OCI-LY7 (cell line): ENCODE data around the gene GLI3. TPM values are rescaled to one million over a fixed set of nuclear protein-coding genes. Genes with fewer than 3 reads are reported as not detected.

Experiments used
- BruUV-seq: library from RNA; stranded (reverse); fragments of 400-500 nt; replicated peaks from 2 replicates; lab custom pipeline; 2021; lab: Mats Ljungman, UMichigan
- CTCF ChIA-PET: fragments of 300-600 bp; sonication (Branson Sonifier 250); formaldehyde crosslinking; loops from one replicate; lab custom pipeline; 2022; ENCODE audit warnings: antibody characterized with exemption; ENCODE audit not compliant: unreplicated experiment; lab: Charles Lee
- POLR2A ChIA-PET: fragments of 300-600 bp; sonication (Branson Sonifier 250); formaldehyde crosslinking; loops from one replicate; lab custom pipeline; 2022; ENCODE audit warnings: antibody characterized with exemption; lab: Charles Lee
- DNase-seq: peaks from one replicate; pipeline ENCODE4 v3.0.0-alpha.2; 2015; ENCODE audit warnings: low spot score
- H2AFZ ChIP-seq: fragments of 200-600 bp; sonication (generic), shearing (Covaris generic); 2 replicates; pipeline ENCODE4 v1.6.1; 2014; ENCODE audit warnings: mild to moderate bottlenecking, antibody characterized with exemption, low read length, moderate library complexity
- H3K27ac ChIP-seq: fragments of 200-600 bp; sonication (generic); 2 replicates; pipeline ENCODE4 v1.5.1; 2014; ENCODE audit warnings: mixed run types, low read depth, mild to moderate bottlenecking, moderate library complexity, low read length, inconsistent platforms; ENCODE audit not compliant: poor library complexity, severe bottlenecking
- H3K36me3 ChIP-seq: fragments of 200-600 bp; sonication (generic); 2 replicates; pipeline ENCODE4 v1.6.1; 2014; ENCODE audit warnings: mild to moderate bottlenecking, antibody characterized with exemption, low read length, moderate library complexity, mixed read lengths; ENCODE audit not compliant: insufficient read depth
- H3K4me1 ChIP-seq: fragments of 200-600 bp; sonication (generic); 2 replicates; pipeline ENCODE4 v1.5.1; 2014; ENCODE audit warnings: mild to moderate bottlenecking, low read length; ENCODE audit not compliant: insufficient read depth, poor library complexity, severe bottlenecking
- H3K4me2 ChIP-seq: fragments of 200-600 bp; sonication (generic); 2 replicates; pipeline ENCODE4 v1.6.1; 2014; ENCODE audit warnings: mild to moderate bottlenecking, low read length
- H3K4me3 ChIP-seq: fragments of 200-600 bp; sonication (generic); 2 replicates; pipeline ENCODE4 v1.5.1; 2014; ENCODE audit warnings: mild to moderate bottlenecking, low read depth, low read length; ENCODE audit not compliant: poor library complexity, severe bottlenecking
- H3K79me2 ChIP-seq: fragments of 200-600 bp; sonication (generic); 2 replicates; pipeline ENCODE4 v1.6.1; 2016; ENCODE audit warnings: low read depth, mild to moderate bottlenecking, low read length, moderate library complexity, mixed read lengths; ENCODE audit not compliant: insufficient read depth
- H3K9me2 ChIP-seq: fragments of 200-600 bp; sonication (generic); 2 replicates; pipeline ENCODE4 v1.6.1; 2016; ENCODE audit warnings: mild to moderate bottlenecking, low read length, mixed read lengths; ENCODE audit not compliant: insufficient read depth
- H3K9me3 ChIP-seq: fragments of 200-600 bp; sonication (generic); 2 replicates; pipeline ENCODE4 v1.6.1; 2014; ENCODE audit warnings: mild to moderate bottlenecking, mixed run types, low read length, mixed read lengths
- H4K20me1 ChIP-seq: fragments of 200-600 bp; sonication (generic); 2 replicates; pipeline ENCODE4 v1.6.1; 2014; ENCODE audit warnings: mild to moderate bottlenecking, antibody characterized with exemption, low read length, moderate library complexity, mixed read lengths; ENCODE audit not compliant: insufficient read depth
- CTCF ChIP-seq: fragments of 200-600 bp; sonication (generic); conservative IDR thresholded peaks from 2 replicates; pipeline ENCODE4 v1.5.1; 2014; ENCODE audit warnings: mild to moderate bottlenecking, antibody characterized with exemption, low read length, moderate library complexity, mixed read lengths
- EZH2phosphoT487 ChIP-seq: fragments of 200-600 bp; sonication (generic); IDR thresholded peaks from 2 replicates; pipeline ENCODE4 v1.6.1; 2018; ENCODE audit warnings: low read depth, borderline replicate concordance, mild to moderate bottlenecking, mixed run types, antibody characterized with exemption, low read length, moderate library complexity, mixed read lengths
- intact Hi-C: fragments of 100-400 bp; cut with micrococcal nuclease; formaldehyde crosslinking; loops from one replicate; pipeline ENCODE4 v1.10.0; 2022; ENCODE audit not compliant: unreplicated experiment
- total RNA-seq, 2 experiments: library from RNA; depleted of rRNA in 1 of 2; stranded (reverse); fragments of >200 nt in 1 of 2; shearing (Covaris generic) in 1 of 2; gene quantifications; 2 replicates each; pipeline ENCODE4 v1.2.3, GENCODE V29; 2014 to 2022

GLI3 gene
- total RNA-seq, 2 experiments from 2014 or later = not detected

GRCh38 chr7:42103456-42103855 is 133.6 kb downstream of the GLI3 start:
- H2AFZ ChIP-seq = no peak overlapping the region
- no peaks in the 10 kb centered on the region for H3K79me2 ChIP-seq
- no TSS peak for BruUV-seq
- no peak for DNase-seq
- H3K27ac ChIP-seq = no peak overlapping the region
- H3K4me3 ChIP-seq = no peak overlapping the region
- ChIA-PET CTCF (no interaction called here), POLR2A (no interaction called here)
- H4K20me1 ChIP-seq = no peaks in the 10 kb centered on the region
- TF ChIP-seq EZH2phosphoT487 = no peak
- H3K4me1 ChIP-seq = peaks cover 4% of the 10 kb centered on the region
- no peak overlapping the region for H3K4me2 ChIP-seq
- H3K36me3 ChIP-seq = no peaks in the 10 kb centered on the region
- no peaks in the 10 kb centered on the region for H3K9me3 ChIP-seq
- no peaks in the 10 kb centered on the region for H3K9me2 ChIP-seq
- intact Hi-C loops = no loop called here

GRCh38 chr7:42103020-42103419 is 134.0 kb downstream of the GLI3 start:
- intact Hi-C loops = no loop called here
- TF ChIP-seq EZH2phosphoT487 (no peak), CTCF (no peak)
- no peak overlapping the region for H3K4me3 ChIP-seq
- no peaks in the 10 kb centered on the region for H4K20me1 ChIP-seq
- H3K27ac ChIP-seq = no peak overlapping the region
- CTCF ChIA-PET = no interaction called here
- no TSS peak for BruUV-seq
- H3K9me3 ChIP-seq = no peaks in the 10 kb centered on the region
- H3K9me2 ChIP-seq = no peaks in the 10 kb centered on the region
- H3K79me2 ChIP-seq = no peaks in the 10 kb centered on the region
- no peak overlapping the region for H3K4me2 ChIP-seq
- H2AFZ ChIP-seq = no peak overlapping the region
- DNase-seq = no peak
- H3K4me1 ChIP-seq = peaks cover 4% of the 10 kb centered on the region
- no peaks in the 10 kb centered on the region for H3K36me3 ChIP-seq
- POLR2A ChIA-PET = no interaction called here

- no peaks in the 10 kb centered on the region for H3K9me2 ChIP-seq
- DNase-seq = no peak
- intact Hi-C loops = no loop called here
- ChIA-PET POLR2A (no interaction called here), CTCF (no interaction called here)
- TF ChIP-seq CTCF (no peak), EZH2phosphoT487 (no peak)
- no peaks in the 10 kb centered on the region for H3K79me2 ChIP-seq
- H2AFZ ChIP-seq = no peak overlapping the region
- no peak overlapping the region for H3K27ac ChIP-seq
- H3K4me3 ChIP-seq = no peak overlapping the region
- H3K4me1 ChIP-seq = peaks cover 4% of the 10 kb centered on the region
- no peaks in the 10 kb centered on the region for H4K20me1 ChIP-seq
- H3K36me3 ChIP-seq = no peaks in the 10 kb centered on the region
- no peaks in the 10 kb centered on the region for H3K9me3 ChIP-seq
- BruUV-seq = no TSS peak
- H3K4me2 ChIP-seq = no peak overlapping the region
Measured at GRCh38 chr7:42102301-42102700, 134.7 kb downstream of the GLI3 start.
